H1 (cell line): Measurements from ENCODE around the gene SMC6. TPM values are rescaled to one million over a fixed set of nuclear protein-coding genes. Genes with fewer than 3 reads are reported as not detected.

Experiments
- BCL11A ChIP-seq, 2 experiments: IDR thresholded peaks; one replicate each; pipeline ENCODE4 v1.6.1; 2011; ENCODE audit warnings: low read depth in 2 of 2, low read length in 2 of 2, mild to moderate bottlenecking in 2 of 2
- CHD1 ChIP-seq: IDR thresholded peaks from 2 replicates; pipeline ENCODE4 v1.6.1; 2012; ENCODE audit warnings: low read depth, low read length, improper control_type of control experiment
- CHD2 ChIP-seq: IDR thresholded peaks from 2 replicates; pipeline ENCODE4 v1.6.1; 2012; ENCODE audit warnings: low read length, improper control_type of control experiment
- CHD7 ChIP-seq: fragments of 300-600 bp; sonication (generic); IDR thresholded peaks from 2 replicates; pipeline ENCODE4 v1.7.1; 2012; ENCODE audit warnings: low read length, moderate library complexity, mild to moderate bottlenecking, inconsistent platforms; ENCODE audit not compliant: insufficient replicate concordance
- CREB1 ChIP-seq: IDR thresholded peaks from 2 replicates; pipeline ENCODE4 v1.6.1; 2012; ENCODE audit warnings: inconsistent platforms
- GTF2F1 ChIP-seq: IDR thresholded peaks from 2 replicates; pipeline ENCODE4 v1.6.1; 2012; ENCODE audit warnings: low read depth, low read length, improper control_type of control experiment, borderline replicate concordance
- SP1 ChIP-seq: IDR thresholded peaks from 2 replicates; pipeline ENCODE4 v1.6.1; 2011; ENCODE audit warnings: low read depth, low read length
- TAF1 ChIP-seq: IDR thresholded peaks from 2 replicates; pipeline ENCODE4 v1.6.1; 2011; ENCODE audit warnings: mild to moderate bottlenecking, low read depth, low read length
- polyA plus RNA-seq, 7 experiments: library from polyadenylated mRNA; depleted of rRNA in 3 of 7; stranded (reverse) in 5 of 7; unstranded in 2 of 7; fragments of >200 nt in 5 of 7; fragments of 200-250 nt in 2 of 7; gene quantifications; 1 replicate in 5 of 7; 2 replicates in 1 of 7; 4 replicates in 1 of 7; pipeline versions ENCODE4 v1.2.1 to v1.2.3, GENCODE V29; 2011 to 2013; ENCODE audit warnings: missing spikeins in 2 of 7, mixed read lengths in 2 of 7
- total RNA-seq: library from RNA; stranded (reverse); fragmentation: NEBNext Ultra II Directional; extraction: Animal tissue kit (Norgen Biotek cat#: 25700); gene quantifications from 2 replicates; pipeline ENCODE4 v1.2.1, GENCODE V29; 2021

The SMC6 gene
- total and polyA plus RNA-seq, 2 of the 8 experiments (the other 6 are each of a cell fraction or from before 2014, with no cell fraction given), result 9.7 to 49.5 TPM

GRCh38 chr2:17752246-17752645 lies 1.4 kb downstream of the SMC6 start (continued):
- no peak for TF ChIP-seq CHD7
- no peak for TF ChIP-seq CHD1
- no peak for TF ChIP-seq SP1
- TF ChIP-seq CREB1, result no peak
- TF ChIP-seq BCL11A (IDR thresholded peaks at IDR 0.05; ENCODE audit: low read depth in 2 of 2, low read length in 2 of 2), result no peak
- no peak for TF ChIP-seq TAF1
- no peak for TF ChIP-seq CHD2
- no peak for TF ChIP-seq GTF2F1
